Measurements from ENCODE around the gene SMYD3.

- TF ChIP-seq CTCF (conservative IDR thresholded peaks at IDR 0.05), result no peak
- TF ChIP-seq EZH2 (IDR thresholded peaks at IDR 0.05; ENCODE audit: low read depth), result no peak
Observed at GRCh38 chr1:246179401-246179800, 327.7 kb downstream of the SMYD3 start.
